Sigmoid colon (tissue), 7 donors: ENCODE measurements around the gene FAM174B. TPM values are rescaled to one million over a fixed set of nuclear protein-coding genes. Genes with fewer than 3 reads are reported as not detected.

Experiments
- DNase-seq: peaks from one replicate; pipeline ENCODE4 v3.0.0-alpha.2; 2019
- H3K27ac ChIP-seq, 4 donors: fragments of 200-600 bp; sonication (generic); one replicate each; pipeline ENCODE4 v1.5.1; 2016 to 2019; ENCODE audit warnings: mild to moderate bottlenecking in 1 of 4
- H3K27me3 ChIP-seq, 3 donors: fragments of 200-600 bp; sonication (generic); one replicate each; pipeline ENCODE4 v1.5.1; 2019; ENCODE audit warnings: mild to moderate bottlenecking in 1 of 3
- H3K36me3 ChIP-seq, 4 donors: fragments of 200-600 bp; sonication (generic); one replicate each; pipeline ENCODE4 v1.5.1; 2016 to 2019
- H3K4me1 ChIP-seq, 4 donors: fragments of 200-600 bp; sonication (generic); one replicate each; pipeline ENCODE4 v1.5.1; 2017 to 2019
- H3K4me3 ChIP-seq, 4 donors: fragments of 200-600 bp; sonication (generic); one replicate each; pipeline ENCODE4 v1.5.1; 2017 to 2019; ENCODE audit warnings: mild to moderate bottlenecking in 2 of 4, moderate library complexity in 1 of 4
- H3K9me3 ChIP-seq, 4 donors: fragments of 200-600 bp in 3 of 4; sonication (generic) in 3 of 4; one replicate each; pipeline versions ENCODE4 v1.5.1 to v1.6.1; 2013 to 2019
- CTCF ChIP-seq, 4 experiments: fragments of 450-650 bp in 3 of 4; fragments of 200-600 bp in 1 of 4; IDR thresholded peaks; one replicate each; pipeline ENCODE4 v1.5.1; 2016 to 2019; ENCODE audit warnings: antibody characterized with exemption in 4 of 4, mild to moderate bottlenecking in 3 of 4, moderate library complexity in 2 of 4
- EP300 ChIP-seq, 4 donors: sonication (generic); formaldehyde crosslinking; IDR thresholded peaks; one replicate each; pipeline ENCODE4 v1.6.1; 2017; ENCODE audit warnings: antibody characterized with exemption in 4 of 4
- POLR2A ChIP-seq, 2 donors: fragments of 450-650 bp; IDR thresholded peaks; one replicate each; pipeline ENCODE4 v1.6.1; 2016; ENCODE audit warnings: antibody characterized with exemption in 2 of 2, mild to moderate bottlenecking in 2 of 2, moderate library complexity in 2 of 2
- POLR2AphosphoS5 ChIP-seq, 4 donors: sonication (generic); formaldehyde crosslinking; IDR thresholded peaks; one replicate each; pipeline ENCODE4 v1.6.1; 2017; ENCODE audit warnings: antibody characterized with exemption in 4 of 4
- WGBS, 2 donors: extraction: QIAGEN DNeasy Blood & Tissue Kit; methylation state at CpG; one replicate each; pipeline ENCODE4 v1.1.7; 2013; 5-methylcytosine and 5-hydroxymethylcytosine counted together
- intact Hi-C: fragments of 100-400 bp; cut with DNase I; formaldehyde crosslinking; loops from one replicate; pipeline ENCODE4 v1.15.1; 2023
- polyA plus RNA-seq, 3 donors: library from polyadenylated mRNA; stranded (reverse); fragments of 200-250 nt; gene quantifications; one replicate each; pipeline ENCODE4 v1.2.3, GENCODE V29; 2013
- total RNA-seq, 4 donors: library from RNA; depleted of rRNA; stranded (reverse); fragments of >200 nt; gene quantifications; one replicate each; pipeline ENCODE4 v1.1.0, GENCODE V29; 2016
- donor health status: healthy with polysubstance abuse.
- donor health status: Bipolar disorder and iron deficiency.
- donor health status: healthy.

Gene FAM174B
- total and polyA plus RNA-seq, 7 donors: 5.3 to 38.9 (median 8.1) TPM

GRCh38 chr15:92603743-92604470 lies 51.7 kb downstream of the FAM174B start:
- Histone ChIP-seq H3K27me3 (no peaks in the 10 kb centered on the region), H3K9me3 (no peaks in the 10 kb centered on the region), H3K4me3 (no peak overlapping the region), H3K27ac (peak overlapping the region in 1 of 4 donors; percentile 18), H3K4me1 (no peaks in the 10 kb centered on the region), H3K36me3 (no peaks in the 10 kb centered on the region)
- intact Hi-C loops: no loop called here
- WGBS, 2 donors: 81 to 84% methylated on average over 5 of the region's 5 CpGs
- peak; percentile 66 for DNase-seq
- TF ChIP-seq EP300 (IDR thresholded peaks at IDR 0.05) (no peak), CTCF (IDR thresholded peaks at IDR 0.05) (no peak), POLR2A (IDR thresholded peaks at IDR 0.05) (no peak), POLR2AphosphoS5 (IDR thresholded peaks at IDR 0.05) (peak; percentile 8 to 30 (median 26))

- WGBS, 2 donors: 95 to 96% methylated on average over 5 of the region's 5 CpGs
- Histone ChIP-seq H3K9me3 (no peaks in the 10 kb centered on the region), H3K36me3 (no peaks in the 10 kb centered on the region), H3K4me3 (no peak overlapping the region), H3K27ac (no peak overlapping the region), H3K4me1 (no peaks in the 10 kb centered on the region), H3K27me3 (no peaks in the 10 kb centered on the region)
- no peak for DNase-seq
- intact Hi-C loops: no loop called here
- TF ChIP-seq EP300 (IDR thresholded peaks at IDR 0.05): no peak
- TF ChIP-seq POLR2AphosphoS5 (IDR thresholded peaks at IDR 0.05): no peak
- no peak for TF ChIP-seq POLR2A (IDR thresholded peaks at IDR 0.05)
- no peak for TF ChIP-seq CTCF (IDR thresholded peaks at IDR 0.05)
Measured at GRCh38 chr15:92603278-92603677, 52.3 kb downstream of the FAM174B start.

GRCh38 chr15:92602267-92602593 lies 53.3 kb downstream of the FAM174B start:
- DNase-seq: no peak
- intact Hi-C loops: no loop called here

DNA sequence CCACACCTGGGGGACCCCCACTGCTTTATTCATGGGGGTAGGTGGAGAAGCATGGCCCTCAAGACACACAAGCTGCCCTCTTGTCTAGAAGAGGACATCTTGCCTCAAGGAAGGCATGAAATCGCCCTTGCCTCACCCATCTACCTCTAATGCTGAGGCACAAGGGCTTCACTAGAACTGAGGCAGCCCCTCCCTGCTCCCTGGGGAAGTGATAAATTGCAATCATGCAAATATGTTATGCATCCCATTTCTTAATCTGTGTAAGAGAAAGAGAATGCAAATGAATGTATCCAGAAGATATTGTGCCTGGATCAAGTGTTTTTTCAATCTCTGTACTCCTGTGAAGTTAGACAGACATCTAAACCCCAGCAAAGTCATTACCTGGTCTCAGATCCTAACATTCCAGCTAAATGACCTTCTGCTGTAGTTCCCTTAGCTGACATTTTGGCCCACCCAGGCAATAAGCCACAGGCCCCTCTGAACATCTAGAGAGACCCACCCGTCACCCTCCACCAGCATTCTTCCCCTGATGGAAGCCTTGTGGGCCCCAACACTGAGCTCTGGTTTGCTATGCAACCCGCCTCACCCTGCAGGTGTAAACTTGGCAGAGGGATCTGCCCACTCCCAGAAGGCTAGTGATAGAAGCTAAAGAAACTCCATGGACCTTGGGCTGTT lies 53.8 kb downstream of the FAM174B start:
- intact Hi-C loops: no loop called here
- no peak for DNase-seq
- no peaks in the 10 kb centered on the region for H3K9me3 ChIP-seq
- no peaks in the 10 kb centered on the region for H3K4me1 ChIP-seq
- H3K36me3 ChIP-seq: no peaks in the 10 kb centered on the region
- H3K4me3 ChIP-seq: no peak overlapping the region
- TF ChIP-seq CTCF (IDR thresholded peaks at IDR 0.05) (no peak), POLR2A (IDR thresholded peaks at IDR 0.05) (no peak), POLR2AphosphoS5 (IDR thresholded peaks at IDR 0.05) (no peak), EP300 (IDR thresholded peaks at IDR 0.05) (no peak)
- no peak overlapping the region for H3K27ac ChIP-seq
- H3K27me3 ChIP-seq: no peaks in the 10 kb centered on the region
- 81 to 90% methylated on average over 3 of the region's 3 CpGs for WGBS, 2 donors

More at GRCh38 chr15:92602267-92602593, 53.3 kb downstream of the FAM174B start:
- H3K27me3 ChIP-seq: no peaks in the 10 kb centered on the region
- 86 to 87% methylated on average over 2 of the region's 2 CpGs for WGBS, 2 donors
- H3K4me1 ChIP-seq: no peaks in the 10 kb centered on the region
- no peaks in the 10 kb centered on the region for H3K9me3 ChIP-seq
- H3K36me3 ChIP-seq: no peaks in the 10 kb centered on the region
- TF ChIP-seq POLR2A (IDR thresholded peaks at IDR 0.05) (no peak), EP300 (IDR thresholded peaks at IDR 0.05) (no peak), CTCF (IDR thresholded peaks at IDR 0.05) (no peak), POLR2AphosphoS5 (IDR thresholded peaks at IDR 0.05) (no peak)
- no peak overlapping the region for H3K27ac ChIP-seq
- H3K4me3 ChIP-seq: no peak overlapping the region
